Spleen (tissue), 7 donors: Measurements from ENCODE around the gene GFAP.

Experiments used
- POLR2A ChIP-seq, 3 donors: fragments of 450-650 bp; IDR thresholded peaks; one replicate each; pipeline ENCODE4 v1.5.1; 2017; ENCODE audit warnings: antibody characterized with exemption in 3 of 3, mild to moderate bottlenecking in 1 of 3
- POLR2AphosphoS5 ChIP-seq, 3 donors: sonication (generic); formaldehyde crosslinking; IDR thresholded peaks; one replicate each; pipeline ENCODE4 v1.5.1; 2017; ENCODE audit warnings: antibody characterized with exemption in 3 of 3
- TF ChIP-seq, protein P1 (sequence below), 11 experiments: fragments of 200-600 bp in 7 of 11; fragments of 450-650 bp in 4 of 11; sonication (generic) in 4 of 11; IDR thresholded peaks in 8 of 11; conservative IDR thresholded peaks in 3 of 11; 1 replicate in 7 of 11; 2 replicates in 4 of 11; pipeline versions ENCODE4 v1.4.0 to v1.8.0; 2016 to 2021; ENCODE audit warnings: antibody characterized with exemption in 11 of 11, inconsistent platforms in 4 of 11, mild to moderate bottlenecking in 1 of 11
- donor health status: DM: no; HTN: no; CAD: no; lungs with moderate emphysema.
- donor health status: DM: no; HTN: no; CAD: no.
- donor health status: DM: no; HTN: no; CAD: no.

- TF ChIP-seq, protein P1, sequence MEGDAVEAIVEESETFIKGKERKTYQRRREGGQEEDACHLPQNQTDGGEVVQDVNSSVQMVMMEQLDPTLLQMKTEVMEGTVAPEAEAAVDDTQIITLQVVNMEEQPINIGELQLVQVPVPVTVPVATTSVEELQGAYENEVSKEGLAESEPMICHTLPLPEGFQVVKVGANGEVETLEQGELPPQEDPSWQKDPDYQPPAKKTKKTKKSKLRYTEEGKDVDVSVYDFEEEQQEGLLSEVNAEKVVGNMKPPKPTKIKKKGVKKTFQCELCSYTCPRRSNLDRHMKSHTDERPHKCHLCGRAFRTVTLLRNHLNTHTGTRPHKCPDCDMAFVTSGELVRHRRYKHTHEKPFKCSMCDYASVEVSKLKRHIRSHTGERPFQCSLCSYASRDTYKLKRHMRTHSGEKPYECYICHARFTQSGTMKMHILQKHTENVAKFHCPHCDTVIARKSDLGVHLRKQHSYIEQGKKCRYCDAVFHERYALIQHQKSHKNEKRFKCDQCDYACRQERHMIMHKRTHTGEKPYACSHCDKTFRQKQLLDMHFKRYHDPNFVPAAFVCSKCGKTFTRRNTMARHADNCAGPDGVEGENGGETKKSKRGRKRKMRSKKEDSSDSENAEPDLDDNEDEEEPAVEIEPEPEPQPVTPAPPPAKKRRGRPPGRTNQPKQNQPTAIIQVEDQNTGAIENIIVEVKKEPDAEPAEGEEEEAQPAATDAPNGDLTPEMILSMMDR (IDR thresholded peaks at IDR 0.05 in 8 of 11, conservative IDR thresholded peaks at IDR 0.05 in 3 of 11) = peak in 7 of 11 experiments; percentile 23 to 52 (median 46)
- no peak for TF ChIP-seq POLR2A (IDR thresholded peaks at IDR 0.05)
- TF ChIP-seq POLR2AphosphoS5 (IDR thresholded peaks at IDR 0.05) = no peak
These were observed 36.6 kb downstream of the GFAP start for GRCh38 chr17:44878627-44879221.
